Measurements from ENCODE around the gene ASB2. TPM values are rescaled to one million over a fixed set of nuclear protein-coding genes. Genes with fewer than 3 reads are reported as not detected.

Gene ASB2
- polyA plus RNA-seq, 1 experiment: 1.6 TPM

GRCh38 chr14:93912782-93913181 is 63.6 kb downstream of the ASB2 start:
- H3K27ac ChIP-seq (ENCODE audit: low read depth, low read length): no peak overlapping the region
- no peak for DNase-seq (ENCODE audit: low read depth, low spot score)
- POLR2A ChIA-PET: no interaction called here
- CTCF ChIA-PET: interaction anchor here (1.2 kb wide), 1 partner anchor 10 kb away, joined by 3 read pairs; no protein-coding TSS in a partner anchor
- peaks cover 11% of the 10 kb centered on the region for H3K9me3 ChIP-seq (ENCODE audit: control insufficient read depth, insufficient read depth, low read length)
- H3K4me3 ChIP-seq (ENCODE audit: low read depth, low read length): no peak overlapping the region
- TF ChIP-seq CTCF (IDR thresholded peaks at IDR 0.05; ENCODE audit: low read depth, low read length): no peak
- H3K27me3 ChIP-seq (ENCODE audit: control insufficient read depth, insufficient read depth, low read length): no peaks in the 10 kb centered on the region

GRCh38 chr14:93911975-93912615 is 64.3 kb downstream of the ASB2 start:
- no peaks in the 10 kb centered on the region for H3K27me3 ChIP-seq (ENCODE audit: control insufficient read depth, insufficient read depth, low read length)
- no peak for TF ChIP-seq CTCF (IDR thresholded peaks at IDR 0.05; ENCODE audit: low read depth, low read length)
- no peak overlapping the region for H3K27ac ChIP-seq (ENCODE audit: low read depth, low read length)
- no peak overlapping the region for H3K4me3 ChIP-seq (ENCODE audit: low read depth, low read length)
- ChIA-PET CTCF (interaction anchor here (1.2 kb wide), 1 partner anchor 9 kb away, joined by 3 read pairs; no protein-coding TSS in a partner anchor), POLR2A (no interaction called here)
- H3K9me3 ChIP-seq (ENCODE audit: control insufficient read depth, insufficient read depth, low read length): peaks cover 11% of the 10 kb centered on the region
- DNase-seq (ENCODE audit: low read depth, low spot score): no peak

- no peak for DNase-seq (ENCODE audit: low read depth, low spot score)
Observed at GRCh38 chr14:93909429-93910128, 66.8 kb downstream of the ASB2 start.

GRCh38 chr14:93906341-93907329 is 69.7 kb downstream of the ASB2 start:
- ChIA-PET CTCF (interaction anchor here (1.1 to 2.1 kb wide), 4 partner anchors 8 to 250 kb away, joined by 4 to 6 read pairs (median 5); no protein-coding TSS in a partner anchor), POLR2A (no interaction called here)
- Histone ChIP-seq H3K27ac (ENCODE audit: low read depth, low read length) (no peak overlapping the region), H3K4me3 (ENCODE audit: low read depth, low read length) (no peak overlapping the region), H3K27me3 (ENCODE audit: control insufficient read depth, insufficient read depth, low read length) (no peaks in the 10 kb centered on the region), H3K9me3 (ENCODE audit: control insufficient read depth, insufficient read depth, low read length) (no peaks in the 10 kb centered on the region)
- TF ChIP-seq CTCF (IDR thresholded peaks at IDR 0.05; ENCODE audit: low read depth, low read length): peak; percentile 66
- DNase-seq (ENCODE audit: low read depth, low spot score): no peak

More at GRCh38 chr14:93909429-93910128, 66.8 kb downstream of the ASB2 start:
- peaks cover 5% of the 10 kb centered on the region for H3K9me3 ChIP-seq (ENCODE audit: control insufficient read depth, insufficient read depth, low read length)
- ChIA-PET POLR2A (no interaction called here), CTCF (interaction anchor here (0.5 to 1.5 kb wide), 3 partner anchors 10 to 16 kb away, joined by 3 to 4 read pairs (median 3); no protein-coding TSS in a partner anchor)
- no peak for TF ChIP-seq CTCF (IDR thresholded peaks at IDR 0.05; ENCODE audit: low read depth, low read length)
- no peak overlapping the region for H3K27ac ChIP-seq (ENCODE audit: low read depth, low read length)
- H3K27me3 ChIP-seq (ENCODE audit: control insufficient read depth, insufficient read depth, low read length): no peaks in the 10 kb centered on the region
- no peak overlapping the region for H3K4me3 ChIP-seq (ENCODE audit: low read depth, low read length)

Measured in AG04450 (cell line).